Testis (tissue), 3 donors: Measurements from ENCODE around the gene UNC13C. TPM values are rescaled to one million over a fixed set of nuclear protein-coding genes. Genes with fewer than 3 reads are reported as not detected.

Source experiments
- DNase-seq: peaks from one replicate; pipeline ENCODE4 v3.0.0-alpha.2; 2019
- H3K27ac ChIP-seq, 2 donors: fragments of 200-600 bp; sonication (generic); one replicate each; pipeline ENCODE4 v1.5.1; 2019
- H3K27me3 ChIP-seq: fragments of 200-600 bp; sonication (generic); one replicate; pipeline ENCODE4 v1.5.1; 2019
- H3K36me3 ChIP-seq: fragments of 200-600 bp; sonication (generic); one replicate; pipeline ENCODE4 v1.5.1; 2017; ENCODE audit warnings: low read depth; ENCODE audit errors: missing control alignments
- H3K4me1 ChIP-seq: fragments of 200-600 bp; sonication (generic); one replicate; pipeline ENCODE4 v1.5.1; 2019
- H3K4me3 ChIP-seq, 2 donors: fragments of 200-600 bp; sonication (generic); one replicate each; pipeline ENCODE4 v1.5.1; 2017 to 2019
- H3K9me3 ChIP-seq: fragments of 200-600 bp; sonication (generic); one replicate; pipeline ENCODE4 v1.5.1; 2017
- POLR2A ChIP-seq: fragments of 450-650 bp; IDR thresholded peaks from one replicate; pipeline ENCODE4 v1.6.1; 2017; ENCODE audit warnings: antibody characterized with exemption, mild to moderate bottlenecking, moderate library complexity
- WGBS, 2 donors: methylation state at CpG; one replicate each; pipeline ENCODE4 v1.1.5; 2018; 5-methylcytosine and 5-hydroxymethylcytosine counted together
- intact Hi-C: fragments of 100-400 bp; cut with DNase I; formaldehyde crosslinking; loops from one replicate; pipeline ENCODE4 v1.15.1; 2023; ENCODE audit warnings: low total_unique reads
- polyA plus RNA-seq: library from polyadenylated mRNA; stranded (reverse); fragments of 350-450 nt; fragmentation: Illumina TruSeq; extraction: RNeasy Lipid Tissue Mini Kit (QIAGEN cat#74804); gene quantifications from one replicate; pipeline ENCODE4 v1.2.3, GENCODE V29; 2014; ENCODE audit warnings: low read depth, low replicate concordance; ENCODE audit not compliant: insufficient read depth
- total RNA-seq, 2 donors: library from RNA; depleted of rRNA; stranded (reverse); fragments of >200 nt; gene quantifications; one replicate each; pipeline ENCODE4 v1.2.3, GENCODE V29; 2016
- TF ChIP-seq, protein P1 (sequence below), 3 experiments: fragments of 450-650 bp in 2 of 3; fragments of 200-600 bp in 1 of 3; sonication (generic) in 1 of 3; IDR thresholded peaks; one replicate each; pipeline ENCODE4 v1.5.1; 2016 to 2019; ENCODE audit warnings: antibody characterized with exemption in 3 of 3, mild to moderate bottlenecking in 2 of 3, moderate library complexity in 1 of 3

UNC13C gene
- total and polyA plus RNA-seq, 3 donors from 2014 or later, result 6.1 to 24.7 (median 8.8) TPM

DNA sequence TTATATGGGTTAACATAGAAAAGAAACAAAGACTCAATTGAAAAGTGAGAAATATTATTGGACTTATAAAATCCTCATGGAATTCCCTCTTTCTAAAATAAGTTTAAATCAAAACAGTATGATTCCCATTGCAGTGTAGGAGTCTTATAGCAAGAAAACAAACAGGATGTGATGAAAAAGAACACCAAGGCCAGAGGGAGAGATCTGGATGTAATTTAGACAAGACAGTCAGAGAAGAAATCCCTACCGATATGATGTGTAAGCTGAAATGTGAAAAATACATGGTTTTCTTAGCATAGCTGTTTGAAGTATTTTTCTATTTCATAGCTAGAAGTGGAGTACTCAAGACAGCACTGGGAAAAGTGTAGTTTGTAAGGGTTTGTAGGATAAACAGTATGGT is 697.0 kb downstream of the UNC13C start:
- no peaks in the 10 kb centered on the region for H3K4me1 ChIP-seq
- intact Hi-C loops, result no loop called here
- no peak overlapping the region for H3K27ac ChIP-seq
- no peak overlapping the region for H3K4me3 ChIP-seq
- H3K9me3 ChIP-seq, result no peaks in the 10 kb centered on the region
- no peak for DNase-seq
- H3K27me3 ChIP-seq, result no peaks in the 10 kb centered on the region
- no peak for TF ChIP-seq POLR2A
- TF ChIP-seq, protein P1, sequence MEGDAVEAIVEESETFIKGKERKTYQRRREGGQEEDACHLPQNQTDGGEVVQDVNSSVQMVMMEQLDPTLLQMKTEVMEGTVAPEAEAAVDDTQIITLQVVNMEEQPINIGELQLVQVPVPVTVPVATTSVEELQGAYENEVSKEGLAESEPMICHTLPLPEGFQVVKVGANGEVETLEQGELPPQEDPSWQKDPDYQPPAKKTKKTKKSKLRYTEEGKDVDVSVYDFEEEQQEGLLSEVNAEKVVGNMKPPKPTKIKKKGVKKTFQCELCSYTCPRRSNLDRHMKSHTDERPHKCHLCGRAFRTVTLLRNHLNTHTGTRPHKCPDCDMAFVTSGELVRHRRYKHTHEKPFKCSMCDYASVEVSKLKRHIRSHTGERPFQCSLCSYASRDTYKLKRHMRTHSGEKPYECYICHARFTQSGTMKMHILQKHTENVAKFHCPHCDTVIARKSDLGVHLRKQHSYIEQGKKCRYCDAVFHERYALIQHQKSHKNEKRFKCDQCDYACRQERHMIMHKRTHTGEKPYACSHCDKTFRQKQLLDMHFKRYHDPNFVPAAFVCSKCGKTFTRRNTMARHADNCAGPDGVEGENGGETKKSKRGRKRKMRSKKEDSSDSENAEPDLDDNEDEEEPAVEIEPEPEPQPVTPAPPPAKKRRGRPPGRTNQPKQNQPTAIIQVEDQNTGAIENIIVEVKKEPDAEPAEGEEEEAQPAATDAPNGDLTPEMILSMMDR (IDR thresholded peaks at IDR 0.05), result no peak
- H3K36me3 ChIP-seq, result no peaks in the 10 kb centered on the region
- WGBS, 2 donors, result 50 to 60% methylated on average over 1 of the region's 1 CpG

DNA sequence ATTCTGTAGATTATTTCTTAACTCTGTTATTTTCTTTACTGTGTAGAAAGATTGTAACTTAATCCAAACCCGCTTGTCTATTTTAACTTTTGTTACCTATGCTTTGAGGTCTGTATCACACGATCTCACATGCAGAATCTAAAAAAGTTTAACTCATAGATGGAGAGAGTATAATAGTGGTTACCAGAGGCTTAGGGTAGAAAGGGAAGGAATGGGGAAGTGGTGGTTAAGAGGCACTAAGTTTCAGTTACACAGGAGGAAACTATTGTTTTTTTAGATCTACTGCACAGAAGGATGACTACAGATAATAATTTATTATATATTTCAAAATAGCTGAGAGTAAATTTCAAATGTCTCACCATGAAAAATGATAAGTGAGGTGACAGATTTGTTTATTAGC is 703.3 kb downstream of the UNC13C start:
- Histone ChIP-seq H3K36me3 (no peaks in the 10 kb centered on the region), H3K27me3 (no peaks in the 10 kb centered on the region), H3K9me3 (no peaks in the 10 kb centered on the region), H3K4me3 (no peak overlapping the region), H3K27ac (no peak overlapping the region), H3K4me1 (no peaks in the 10 kb centered on the region)
- WGBS, 2 donors, result 64 to 78% methylated on average over 2 of the region's 2 CpGs
- TF ChIP-seq, protein P1 (IDR thresholded peaks at IDR 0.05), result no peak
- no peak for TF ChIP-seq POLR2A
- DNase-seq, result no peak
- intact Hi-C loops, result no loop called here

Other genes starting within 250 kb of the UNC13C start
- gene WDR72, start 218.8 kb upstream of the UNC13C start, total RNA-seq, result 1 to 10 TPM; 2.1 to 2.4 TPM
- 1.9 TPM for gene WDR72, start 218.8 kb upstream of the UNC13C start, polyA plus RNA-seq